DMS53 treated with DMSO at 0.1 percent for 48 hours (cell line): ENCODE data around the gene FXYD7.

ENCODE experiments used
- DNase-seq: peaks from one replicate; lab custom pipeline; 2025; ENCODE audit not compliant: unreplicated experiment; lab: John Stamatoyannopoulos, UW

Gene FXYD7

DNA sequence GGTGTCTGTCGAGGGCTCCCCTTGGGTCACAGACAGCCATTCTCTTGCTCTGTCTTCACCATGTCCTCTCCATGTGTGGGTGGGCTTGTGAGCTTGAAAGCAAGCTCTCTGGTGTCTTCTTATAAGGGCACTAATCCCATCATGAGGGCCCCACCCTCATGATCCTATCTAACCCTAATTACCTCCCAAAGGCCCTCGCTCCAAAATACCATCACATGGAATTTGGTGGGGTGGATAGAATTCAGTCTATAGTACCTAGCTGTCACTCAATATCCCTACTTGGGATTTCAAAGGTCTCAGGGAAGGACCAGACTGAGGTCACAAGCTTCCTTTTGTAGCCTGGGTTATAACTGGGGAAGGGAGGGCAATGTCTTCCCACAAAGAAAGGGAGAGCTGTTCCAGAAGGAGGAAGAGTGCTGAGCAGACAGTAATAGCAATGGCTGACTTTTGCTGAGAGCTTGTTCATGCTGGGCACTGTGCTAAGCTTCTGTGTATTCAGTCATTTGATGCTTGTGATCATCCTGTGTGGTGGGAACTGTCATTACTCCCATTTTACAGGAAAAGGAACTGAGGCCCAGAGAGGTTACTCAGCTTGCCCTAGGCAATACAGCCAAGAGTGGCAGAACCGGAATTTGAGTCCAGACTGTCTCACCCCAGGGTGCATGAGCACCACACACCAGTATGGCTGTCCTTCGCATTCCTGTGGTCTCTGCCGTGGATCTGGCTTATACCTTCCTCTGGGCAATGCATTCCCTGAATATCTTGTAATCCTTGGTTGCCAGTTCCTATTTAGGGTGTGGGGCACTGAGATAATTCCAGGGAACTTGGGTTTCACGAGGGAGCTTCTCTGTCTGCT is 19.6 kb downstream of the FXYD7 start:
- no peak for DNase-seq

DNA sequence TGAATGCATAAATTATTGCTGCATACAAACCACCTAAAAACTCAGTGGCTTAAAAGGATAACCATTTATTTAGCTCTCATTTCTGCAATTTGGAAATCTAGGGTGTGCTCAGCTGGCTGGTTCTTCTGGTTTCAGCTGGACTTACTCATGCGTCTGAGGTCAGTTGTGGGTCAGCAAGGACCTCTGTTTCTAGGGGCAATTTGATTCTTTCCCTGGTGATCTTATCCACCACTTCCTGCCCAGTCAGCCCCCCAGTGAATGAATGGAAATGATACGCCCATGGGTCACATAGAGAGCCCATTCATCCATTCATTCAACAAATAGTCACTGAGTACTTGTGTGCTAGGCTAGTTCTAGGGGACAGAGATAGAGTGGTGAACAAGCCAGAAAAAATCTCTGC is 21.4 kb downstream of the FXYD7 start:
- no peak for DNase-seq

DNA sequence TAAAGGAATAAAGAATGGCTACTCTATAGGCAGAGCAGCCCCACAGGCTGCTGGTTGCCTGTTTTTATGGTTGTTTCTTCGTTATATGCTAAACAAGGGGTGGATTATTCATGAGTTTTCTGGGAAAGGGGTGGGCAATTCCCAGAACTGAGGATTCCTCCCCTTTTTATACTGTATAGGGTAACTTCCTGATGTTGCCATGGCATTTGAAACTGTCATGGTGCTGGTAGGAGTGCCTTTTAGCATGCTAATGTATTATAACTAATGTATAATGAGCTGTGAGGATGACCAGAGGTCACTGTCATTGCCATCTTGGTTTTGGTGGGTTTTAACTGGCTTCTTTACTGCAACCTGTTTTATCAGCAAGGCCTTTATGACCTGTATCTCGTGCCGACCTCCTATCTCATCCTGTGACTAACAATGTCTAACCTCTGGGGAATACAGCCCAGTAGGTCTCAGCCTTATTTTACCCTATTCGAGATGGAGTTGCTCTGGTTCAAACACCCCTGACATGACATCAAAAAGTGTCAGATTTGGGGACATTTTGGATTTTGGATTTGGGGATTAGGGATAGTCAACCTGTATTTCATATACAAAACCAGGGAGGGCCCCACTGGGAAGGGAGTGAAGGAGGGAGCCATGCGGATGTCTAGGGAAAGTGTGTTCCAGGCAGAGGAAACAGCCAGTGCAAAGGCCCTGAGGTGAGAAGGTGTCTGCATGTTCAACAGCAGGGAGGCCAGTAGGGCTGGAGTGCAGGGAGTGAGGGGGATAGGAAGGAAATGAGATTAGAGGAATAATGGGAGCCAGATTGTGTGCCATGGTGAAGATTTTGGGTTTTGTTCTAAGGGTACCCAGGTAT is 22.4 kb downstream of the FXYD7 start:
- DNase-seq, result no peak

DNA sequence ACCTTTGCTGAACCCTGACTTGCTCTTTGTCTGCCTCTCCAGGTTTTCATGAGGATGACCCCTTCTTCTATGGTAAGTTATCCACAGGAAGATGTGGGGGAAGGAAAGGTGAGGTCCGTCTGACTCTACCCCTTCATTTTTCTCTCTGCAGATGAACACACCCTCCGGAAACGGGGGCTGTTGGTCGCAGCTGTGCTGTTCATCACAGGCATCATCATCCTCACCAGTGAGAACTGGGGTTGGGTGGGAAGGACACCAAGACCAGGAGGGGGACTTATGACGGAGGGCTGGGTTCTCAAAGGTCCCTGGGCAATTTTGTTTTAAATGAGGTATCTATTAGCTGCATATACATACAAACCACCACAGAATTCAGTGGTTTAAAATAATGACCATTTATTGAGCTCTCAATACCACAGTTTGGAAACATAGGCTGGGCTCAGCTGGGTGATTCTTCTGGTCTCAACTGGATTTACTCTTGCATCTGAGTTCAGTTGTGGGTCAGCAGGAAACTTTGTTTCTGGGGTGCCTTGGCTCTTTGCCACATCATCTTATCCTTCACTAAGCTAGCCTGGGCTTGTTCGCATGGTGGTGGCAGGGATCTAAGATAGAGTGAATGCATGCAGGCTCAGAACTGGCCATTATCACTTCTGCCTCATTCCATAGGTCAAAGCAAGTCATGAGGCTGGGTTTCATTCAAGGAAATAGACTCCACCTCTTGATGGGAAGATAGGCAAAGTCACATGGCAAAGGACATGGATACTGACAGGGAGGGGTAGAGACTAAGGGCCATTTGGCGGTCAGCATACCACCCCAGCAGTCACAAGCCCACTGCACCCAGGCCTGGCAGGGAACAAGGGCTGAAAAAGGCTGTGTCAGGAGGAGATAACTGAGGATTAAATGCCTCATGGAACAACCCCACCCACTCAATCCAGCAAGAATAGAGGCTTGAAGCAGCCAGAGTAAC is 23.3 kb downstream of the FXYD7 start:
- DNase-seq, result no peak

DNA sequence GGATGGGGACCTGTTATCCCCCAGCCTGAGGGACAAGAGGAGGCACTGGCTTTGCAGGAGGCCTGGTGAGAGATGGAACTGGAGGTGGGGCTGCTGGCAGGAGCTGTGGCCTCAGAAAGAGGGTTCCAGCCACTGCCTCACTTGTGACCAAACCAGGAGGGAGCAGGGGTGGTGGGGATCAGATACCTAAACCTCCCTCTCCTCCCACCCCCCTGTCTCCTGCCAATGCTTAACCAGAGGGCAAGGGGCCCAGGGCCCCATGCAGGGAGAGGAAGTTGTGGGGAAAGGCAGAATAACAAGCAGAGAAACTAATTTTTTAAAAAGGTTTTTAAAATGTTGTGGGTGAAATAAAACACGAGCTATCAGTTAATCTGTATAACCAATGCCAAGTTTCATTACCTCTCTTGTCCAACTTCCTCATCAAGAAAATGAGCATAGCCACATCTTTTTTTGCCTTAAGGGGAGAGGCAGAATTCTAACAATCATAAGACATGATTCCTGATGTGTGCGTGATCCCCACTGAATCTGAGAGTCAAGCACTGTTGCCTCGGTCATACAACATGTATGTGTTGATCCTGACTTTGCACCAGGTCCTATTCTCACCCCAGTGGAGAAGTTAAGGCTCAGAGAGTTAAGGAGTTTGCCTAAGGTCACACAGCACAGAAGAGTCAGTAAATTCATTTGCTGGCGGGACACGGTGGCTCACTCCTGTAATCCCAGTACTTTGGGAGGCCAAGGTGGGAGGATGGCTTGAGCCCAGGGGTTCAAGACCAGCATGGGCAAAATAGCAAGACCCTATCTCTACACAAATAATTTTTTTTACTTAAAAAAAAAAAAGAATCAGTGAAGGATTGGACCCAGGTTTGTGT is 24.4 kb downstream of the FXYD7 start:
- no peak for DNase-seq

DNA sequence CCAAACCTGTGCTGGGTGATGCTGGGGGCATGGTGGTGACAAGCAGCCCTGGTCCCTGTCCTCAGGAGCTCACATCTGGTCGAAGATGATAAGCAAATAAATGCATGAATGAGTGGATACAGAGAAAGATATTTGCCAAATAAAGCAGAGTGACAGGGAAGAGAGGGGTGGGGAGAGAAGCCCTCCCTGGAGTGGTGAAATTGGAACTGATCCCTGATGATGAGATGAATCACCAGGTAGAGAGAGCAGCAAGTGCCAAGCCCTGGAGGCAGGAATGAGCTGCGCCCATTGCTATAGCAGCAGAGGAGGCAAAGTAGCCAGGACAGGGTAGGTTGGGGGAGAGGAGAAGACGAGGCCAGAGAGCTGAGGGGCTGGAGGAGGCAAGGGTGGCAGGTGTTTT is 25.1 kb downstream of the FXYD7 start:
- DNase-seq, result no peak

DNA sequence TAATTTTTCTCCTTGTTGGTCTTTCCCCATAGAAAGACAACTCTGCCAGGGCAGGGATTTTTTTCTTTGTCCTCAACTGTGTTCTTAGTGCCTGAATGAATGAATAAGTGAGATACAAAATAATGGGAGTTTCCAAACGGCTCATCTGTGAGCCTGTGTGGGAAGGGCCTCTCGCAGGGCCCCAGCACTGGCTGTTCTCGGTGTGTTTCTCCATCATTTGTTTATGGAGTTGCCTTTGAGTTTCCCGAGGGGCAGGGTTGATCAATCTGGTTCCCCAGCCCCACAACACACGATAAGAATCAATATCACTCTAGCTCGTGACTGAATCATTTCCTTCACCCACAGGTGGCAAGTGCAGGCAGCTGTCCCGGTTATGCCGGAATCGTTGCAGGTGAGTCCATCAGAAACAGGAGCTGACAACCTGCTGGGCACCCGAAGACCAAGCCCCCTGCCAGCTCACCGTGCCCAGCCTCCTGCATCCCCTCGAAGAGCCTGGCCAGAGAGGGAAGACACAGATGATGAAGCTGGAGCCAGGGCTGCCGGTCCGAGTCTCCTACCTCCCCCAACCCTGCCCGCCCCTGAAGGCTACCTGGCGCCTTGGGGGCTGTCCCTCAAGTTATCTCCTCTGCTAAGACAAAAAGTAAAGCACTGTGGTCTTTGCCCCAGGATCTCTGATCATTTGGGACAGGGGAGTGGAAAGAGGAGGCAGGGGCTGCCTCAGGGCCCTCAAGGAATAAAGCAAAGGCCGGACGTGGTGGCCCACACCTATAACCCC is 26.4 kb downstream of the FXYD7 start:
- no peak for DNase-seq

DNA sequence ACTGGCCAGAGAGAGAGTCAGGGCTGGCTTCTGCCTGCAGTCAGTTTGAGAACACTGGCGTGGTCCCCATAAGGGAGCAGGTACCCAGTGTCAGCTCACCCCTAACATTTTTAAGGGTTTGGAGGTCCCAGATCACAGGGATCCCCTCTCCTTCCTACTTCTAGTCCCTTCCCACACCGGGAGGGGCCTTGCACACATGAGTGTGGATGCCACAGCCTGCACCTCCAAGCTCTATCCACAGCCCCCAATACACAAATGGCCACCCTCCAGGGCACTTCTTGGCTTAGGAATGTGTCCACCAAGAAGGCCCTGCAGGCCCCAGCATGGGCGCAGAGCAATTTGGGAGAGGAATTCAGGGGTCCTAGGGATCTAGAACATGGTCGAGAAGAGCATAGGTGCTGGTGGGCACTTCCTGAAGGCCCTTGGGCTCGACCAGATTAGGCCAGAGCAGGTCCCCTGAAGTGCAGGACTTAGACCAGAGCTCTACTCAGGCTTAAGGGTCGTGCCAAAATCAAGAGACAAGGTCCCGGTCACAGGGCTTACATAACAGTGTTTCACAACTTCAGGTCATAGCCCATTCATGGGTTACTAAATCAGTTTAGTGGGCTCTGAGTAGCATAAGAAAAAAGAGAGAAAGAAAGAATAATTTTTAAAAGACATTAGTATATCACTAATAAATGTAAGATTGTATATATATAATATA is 27.5 kb downstream of the FXYD7 start:
- no peak for DNase-seq

DNA sequence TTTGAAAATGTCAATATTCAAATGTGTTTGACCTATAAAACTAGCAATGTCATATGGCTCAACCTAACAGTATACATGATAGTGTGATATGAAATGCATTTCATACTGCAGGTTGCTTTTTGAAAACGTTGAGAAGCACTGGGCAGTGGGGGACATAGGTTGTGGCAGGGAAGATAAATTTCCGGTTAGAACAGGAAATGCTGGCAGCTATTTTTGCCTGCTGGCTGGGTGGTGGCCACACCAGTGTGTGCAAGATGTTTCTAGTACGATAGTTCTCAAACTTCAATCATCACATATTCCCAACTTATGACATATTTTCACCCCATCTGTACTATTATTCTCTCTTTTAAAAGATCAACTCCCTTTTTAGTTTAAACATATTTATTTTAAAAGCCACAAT is 28.7 kb downstream of the FXYD7 start:
- no peak for DNase-seq

DNA sequence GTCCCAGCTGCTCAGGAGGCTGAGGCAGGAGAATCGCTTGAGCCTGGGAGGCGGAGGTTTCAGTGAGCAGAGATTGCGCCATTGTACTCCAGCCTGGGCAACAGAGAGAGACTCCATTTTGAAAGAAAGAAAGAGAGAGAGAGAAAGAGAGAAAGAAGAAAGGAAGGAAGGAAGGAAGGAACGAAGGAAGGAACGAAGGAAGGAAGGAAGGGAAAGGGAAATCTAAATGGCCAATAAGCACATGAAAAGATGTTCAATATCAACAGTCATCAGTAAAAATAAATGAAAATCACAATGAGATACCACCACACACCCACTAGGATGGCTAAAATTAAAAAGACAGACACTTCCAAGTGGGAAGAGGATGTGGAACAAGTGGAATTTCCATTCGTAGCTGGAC is 31.2 kb downstream of the FXYD7 start:
- DNase-seq, result no peak

DNA sequence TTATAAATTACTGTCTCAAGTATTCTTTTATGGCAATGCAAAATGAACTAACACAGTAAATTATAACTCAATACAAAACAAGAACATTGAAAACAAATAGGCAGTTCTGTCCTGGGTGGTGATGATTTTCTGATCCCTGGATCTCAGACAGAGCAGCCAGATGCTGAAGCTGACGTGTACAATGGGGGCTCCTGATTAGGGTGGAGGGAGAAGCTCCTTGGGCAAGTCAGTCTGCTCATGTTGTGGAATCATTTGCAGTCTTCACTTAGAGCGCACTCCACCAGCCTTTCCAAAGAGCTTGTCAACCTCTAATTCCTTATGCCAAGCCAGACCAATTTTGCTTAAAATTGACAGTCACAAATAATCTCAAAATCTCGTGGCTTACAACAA is 33.1 kb downstream of the FXYD7 start:
- DNase-seq, result no peak

DNA sequence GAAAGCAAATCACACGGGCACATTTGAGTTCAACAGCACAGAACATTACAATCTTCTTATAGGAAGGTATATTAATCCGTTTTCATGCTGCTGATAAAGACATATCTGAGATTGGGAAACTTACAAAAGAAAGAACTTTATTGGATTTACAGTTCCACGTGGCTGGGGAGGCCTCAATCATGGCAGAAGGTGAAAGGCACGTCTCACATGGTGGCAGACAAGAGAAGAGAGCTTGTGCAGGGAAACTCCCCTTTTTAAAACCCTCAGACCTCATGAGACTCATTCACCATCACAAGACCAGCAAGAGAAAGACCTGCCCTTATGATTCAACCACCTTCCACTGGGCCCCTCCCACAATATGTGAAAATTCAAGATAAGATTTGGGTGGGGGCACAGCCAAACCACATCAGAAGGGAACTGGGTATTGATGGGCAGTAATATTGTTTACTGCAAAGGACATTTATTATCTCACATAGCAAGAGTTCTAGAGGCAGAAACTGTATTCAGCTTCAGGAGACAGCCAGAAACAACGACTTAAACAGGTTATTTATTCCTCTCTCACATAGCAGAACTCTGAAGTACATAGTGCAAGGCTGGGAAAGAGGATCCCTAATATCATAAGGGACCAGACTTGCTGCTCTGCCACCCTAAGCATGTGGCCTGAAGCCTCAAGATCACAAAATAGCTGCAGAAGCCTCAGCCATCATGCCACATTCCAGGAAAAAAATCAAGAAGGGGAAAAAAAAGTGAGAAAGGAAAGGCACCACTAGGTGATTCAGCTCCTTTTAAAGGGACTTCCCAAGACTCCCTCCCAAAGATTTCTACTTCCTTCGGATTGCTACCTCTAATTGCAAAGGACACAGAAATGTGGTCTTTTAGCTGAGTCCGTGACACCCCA is 34.6 kb downstream of the FXYD7 start:
- DNase-seq, result no peak

DNA sequence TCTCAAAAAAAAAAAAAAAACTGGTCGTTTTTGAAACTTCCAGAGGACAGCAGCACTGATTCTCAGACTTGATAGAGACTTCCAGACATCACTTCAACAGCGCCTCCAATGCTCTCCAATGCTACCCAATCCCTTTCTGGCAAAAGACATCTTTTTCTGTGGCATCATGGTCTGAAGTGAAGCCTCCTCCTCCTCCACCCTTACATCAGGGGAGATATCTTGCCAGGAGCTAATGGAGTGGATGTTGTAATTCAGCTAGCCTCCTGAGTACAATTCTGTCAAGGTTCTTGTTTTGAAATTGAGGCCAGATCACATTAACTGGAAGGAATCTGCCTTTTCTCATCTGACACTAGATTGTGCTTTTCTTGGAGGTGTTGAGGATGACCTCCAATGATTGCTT is 35.6 kb downstream of the FXYD7 start:
- DNase-seq, result no peak

DNA sequence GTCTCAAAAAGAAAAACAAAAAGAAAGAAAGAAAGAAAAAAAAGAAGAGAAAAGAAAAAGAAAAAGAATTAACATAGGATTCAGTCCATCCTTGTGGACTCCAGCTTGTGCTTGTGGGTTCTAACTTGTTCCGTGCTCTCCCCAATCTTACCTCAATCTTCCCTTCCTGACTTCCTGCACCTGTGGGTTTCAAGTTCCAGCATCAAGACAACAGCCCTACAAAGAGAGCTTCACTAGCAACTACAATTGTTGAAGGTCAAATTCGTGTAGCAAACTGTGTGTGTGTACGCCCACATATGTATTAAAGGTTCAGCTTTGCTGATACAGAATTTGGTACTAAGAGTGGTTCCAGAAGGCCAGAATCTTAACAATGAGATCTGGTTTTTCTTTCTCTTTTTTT is 36.8 kb downstream of the FXYD7 start:
- DNase-seq, result no peak

DNA sequence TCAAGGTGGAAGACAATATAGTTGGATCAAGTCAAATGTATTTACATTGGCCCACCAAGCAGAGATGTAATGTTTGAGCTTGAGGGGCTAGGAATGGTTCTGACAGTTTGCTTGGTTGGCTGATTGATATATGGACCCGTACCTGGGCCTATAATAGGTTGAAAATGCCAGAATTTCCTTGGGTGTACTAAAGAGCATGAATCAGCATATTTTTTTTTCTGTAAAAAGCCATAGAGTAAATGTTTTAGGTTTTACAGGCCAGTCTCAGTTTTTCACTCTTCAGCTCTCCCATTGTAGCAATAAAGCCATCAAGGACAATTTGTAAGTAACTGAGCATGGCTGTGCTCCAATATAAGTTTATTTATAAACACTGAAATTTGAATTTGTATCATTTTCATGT is 38.3 kb downstream of the FXYD7 start:
- no peak for DNase-seq

DNA sequence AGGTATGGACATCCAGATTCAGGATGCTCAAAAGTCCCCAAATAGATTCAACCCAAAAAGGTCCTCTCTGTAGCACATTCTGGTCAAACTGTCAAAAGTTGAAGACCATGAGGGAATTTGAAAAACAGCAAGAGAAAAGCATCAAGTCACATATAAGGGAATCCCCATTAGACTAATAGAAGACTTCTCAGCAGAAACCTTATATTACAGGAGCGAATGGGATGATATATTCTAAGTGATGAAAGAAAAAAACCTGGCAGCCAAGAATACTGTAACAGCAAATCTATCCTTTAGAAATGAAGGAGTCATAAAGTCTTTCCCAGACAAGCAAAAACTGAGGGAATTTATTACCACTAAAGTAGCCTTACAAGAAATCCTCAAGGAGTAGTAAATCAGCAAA is 41.2 kb downstream of the FXYD7 start:
- DNase-seq, result no peak

DNA sequence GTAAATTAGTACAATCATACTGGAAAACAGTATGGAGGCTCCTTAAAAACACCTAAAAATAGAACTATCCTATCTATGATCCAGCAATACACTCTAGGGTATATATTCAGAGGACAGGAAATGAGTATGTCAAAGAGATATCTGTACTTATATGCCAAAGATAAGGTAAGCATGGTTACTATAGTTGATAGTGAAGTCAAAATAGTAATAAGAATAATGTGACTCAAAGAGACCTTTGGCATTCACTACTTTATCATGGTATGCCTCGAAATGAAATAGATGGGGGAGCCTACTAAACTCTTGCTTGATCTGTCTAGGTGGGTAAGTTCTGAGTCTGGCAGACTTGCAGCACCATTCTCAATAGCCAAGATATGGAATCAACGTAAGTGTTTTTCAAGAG is 41.8 kb downstream of the FXYD7 start:
- DNase-seq, result no peak
